HG02938 (cell line): Measurements from ENCODE around the gene SHPK.

ENCODE experiments used
- ATAC-seq: cut with Tn5 transposase; IDR thresholded peaks from one replicate; pipeline ENCODE4 v1.9.1; 2021; ENCODE audit warnings: mild to moderate bottlenecking, moderate library complexity; ENCODE audit not compliant: unreplicated experiment

The SHPK gene, protein sequence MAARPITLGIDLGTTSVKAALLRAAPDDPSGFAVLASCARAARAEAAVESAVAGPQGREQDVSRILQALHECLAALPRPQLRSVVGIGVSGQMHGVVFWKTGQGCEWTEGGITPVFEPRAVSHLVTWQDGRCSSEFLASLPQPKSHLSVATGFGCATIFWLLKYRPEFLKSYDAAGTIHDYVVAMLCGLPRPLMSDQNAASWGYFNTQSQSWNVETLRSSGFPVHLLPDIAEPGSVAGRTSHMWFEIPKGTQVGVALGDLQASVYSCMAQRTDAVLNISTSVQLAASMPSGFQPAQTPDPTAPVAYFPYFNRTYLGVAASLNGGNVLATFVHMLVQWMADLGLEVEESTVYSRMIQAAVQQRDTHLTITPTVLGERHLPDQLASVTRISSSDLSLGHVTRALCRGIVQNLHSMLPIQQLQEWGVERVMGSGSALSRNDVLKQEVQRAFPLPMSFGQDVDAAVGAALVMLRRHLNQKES

DNA sequence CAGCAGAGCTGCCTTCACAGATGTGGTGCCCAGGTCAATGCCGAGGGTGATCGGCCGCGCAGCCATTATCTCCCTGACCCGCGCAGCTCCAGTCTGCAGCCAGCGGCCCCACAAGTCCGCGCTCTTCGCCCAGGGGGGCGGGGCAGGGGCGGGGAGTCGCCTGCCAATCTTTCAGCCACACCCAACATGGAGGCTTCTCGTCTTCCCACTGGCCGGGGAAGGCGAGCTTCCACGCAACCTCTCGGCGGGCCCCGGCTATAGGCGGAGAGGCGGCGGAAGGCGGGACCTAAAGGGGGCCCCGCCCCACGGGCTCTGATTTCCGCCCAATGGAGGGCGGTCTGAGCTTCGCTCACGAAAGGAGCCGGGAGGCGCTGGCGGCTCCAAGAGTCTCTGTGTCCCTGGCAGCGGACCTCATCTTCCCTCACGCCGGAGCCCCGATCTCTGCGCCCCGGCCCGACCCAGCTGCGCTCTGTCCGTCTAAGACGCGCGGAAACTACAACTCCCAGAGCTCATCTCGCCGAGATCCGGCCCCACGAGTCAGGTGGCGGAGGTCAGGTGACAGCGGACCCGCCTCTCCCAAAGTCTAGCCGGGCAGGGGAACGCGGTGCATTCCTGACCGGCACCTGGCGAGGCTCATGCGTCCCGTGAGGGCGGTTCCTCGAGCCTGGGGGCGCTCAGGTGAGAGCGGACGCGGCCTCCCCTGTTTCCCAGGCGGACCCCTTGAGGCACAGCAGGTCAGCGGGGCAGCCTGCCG is at the start of gene SHPK, which contains the start of gene CTNS:
Gene SHPK, minus strand, starts transcription at position 97 of the 754 bp plus-strand sequence. Its CDS starts 31 bp downstream, at position 66.
Gene CTNS, plus strand, starts transcription at position 607 of the 754 bp plus-strand sequence. CDS start 3,447 bp downstream, outside the sequence.
- ATAC-seq, result peak; percentile 92

DNA sequence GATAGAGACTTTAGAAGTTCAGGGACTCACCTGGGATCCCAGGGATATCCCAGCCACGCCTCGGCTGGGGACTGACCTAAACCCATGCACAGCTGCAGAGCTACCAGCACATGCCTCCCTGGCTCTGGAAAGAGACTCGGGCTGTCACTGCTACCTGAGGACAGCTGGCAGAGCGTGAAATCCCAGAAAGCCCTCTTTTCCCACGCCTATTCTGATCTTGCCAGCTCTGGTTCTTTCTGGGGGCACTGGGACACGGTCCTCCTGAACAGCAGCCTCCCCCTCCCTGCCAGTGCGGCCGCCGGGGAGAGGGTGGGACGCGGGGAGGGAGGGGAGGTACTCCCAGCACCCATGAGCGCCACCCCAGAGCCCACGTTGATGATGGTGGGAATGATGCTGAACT is 49.1 kb upstream of the SHPK start:
- no peak for ATAC-seq

DNA sequence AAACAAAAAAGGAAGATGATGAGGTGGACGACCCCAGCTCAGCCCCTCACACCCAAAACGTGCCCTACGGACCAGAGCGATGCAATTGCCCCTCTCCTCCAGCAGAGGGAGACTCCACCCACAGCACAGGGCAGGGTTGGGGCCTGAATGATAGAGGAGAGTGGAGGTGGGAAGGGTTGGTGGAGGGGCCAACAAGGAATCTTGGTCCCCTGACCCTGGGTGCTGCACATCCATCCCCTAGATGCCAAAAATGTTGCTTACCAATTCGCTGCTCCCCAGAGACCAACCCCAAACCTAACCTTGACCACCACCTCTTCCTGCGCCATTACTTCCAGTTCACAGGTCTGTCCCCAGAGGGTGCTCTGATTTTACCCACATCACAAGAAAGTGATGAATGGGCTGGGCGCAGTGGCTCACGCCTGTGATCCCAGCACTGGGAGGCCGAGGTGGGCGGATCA is 47.0 kb upstream of the SHPK start:
- peak; percentile 70 for ATAC-seq

DNA sequence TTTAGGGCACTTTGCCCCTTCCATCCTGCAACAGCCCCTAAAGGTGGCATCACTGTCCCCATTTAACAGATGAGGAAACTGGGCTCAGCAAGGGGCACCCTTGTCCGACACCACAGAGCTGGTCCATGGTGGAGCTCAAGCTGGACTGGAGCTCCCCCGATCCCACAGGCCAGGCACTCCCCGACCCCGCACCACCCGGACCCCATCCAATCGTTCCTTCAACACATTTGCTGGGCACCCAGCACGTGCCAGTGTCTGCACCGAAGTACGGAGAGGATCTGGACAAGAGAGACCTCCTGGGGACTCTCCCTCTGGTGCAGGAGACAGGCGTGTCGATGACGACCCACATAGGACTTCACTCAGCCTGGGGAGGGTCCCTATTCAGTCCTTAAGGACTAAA is 46.0 kb upstream of the SHPK start:
- no peak for ATAC-seq

DNA sequence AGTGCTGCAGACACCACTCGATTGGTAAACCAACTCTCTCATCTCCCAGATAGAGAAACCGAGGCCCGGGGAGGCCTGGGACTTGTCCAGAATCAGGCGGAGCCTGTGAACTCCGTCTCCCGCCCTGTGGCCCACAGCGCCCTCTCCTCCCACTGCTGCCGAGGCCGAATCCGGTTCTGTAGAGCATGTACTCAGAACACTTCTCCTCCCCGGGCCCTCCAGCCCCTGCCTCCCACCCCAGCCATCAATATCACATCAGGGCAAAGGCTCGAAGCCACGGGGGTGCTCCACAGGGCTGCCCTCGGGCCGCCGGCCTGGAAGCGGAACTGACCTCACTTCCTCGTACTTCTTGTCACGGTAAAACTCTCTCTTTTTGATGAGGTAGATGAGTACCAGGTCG is 45.5 kb upstream of the SHPK start:
- ATAC-seq, result no peak

DNA sequence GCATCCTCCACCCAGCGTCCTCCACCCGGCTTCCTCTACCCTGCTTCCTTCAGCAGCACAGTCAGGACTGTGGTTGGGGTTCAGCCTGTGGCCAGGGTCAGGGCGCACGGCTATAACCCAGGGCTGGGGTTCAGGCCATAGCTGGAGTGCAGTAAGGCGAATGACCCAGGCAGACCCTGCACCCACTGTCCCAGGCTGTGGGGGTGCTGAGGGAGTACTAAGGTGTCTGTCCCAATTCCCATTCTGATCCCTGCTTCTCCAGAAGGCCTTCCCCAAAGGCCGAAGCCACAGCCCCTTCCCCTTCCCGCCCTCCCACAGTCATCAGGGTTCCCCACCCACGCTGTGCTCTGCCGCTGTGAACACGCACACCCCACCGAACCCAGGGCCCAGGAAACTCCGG is 45.0 kb upstream of the SHPK start:
- no peak for ATAC-seq

DNA sequence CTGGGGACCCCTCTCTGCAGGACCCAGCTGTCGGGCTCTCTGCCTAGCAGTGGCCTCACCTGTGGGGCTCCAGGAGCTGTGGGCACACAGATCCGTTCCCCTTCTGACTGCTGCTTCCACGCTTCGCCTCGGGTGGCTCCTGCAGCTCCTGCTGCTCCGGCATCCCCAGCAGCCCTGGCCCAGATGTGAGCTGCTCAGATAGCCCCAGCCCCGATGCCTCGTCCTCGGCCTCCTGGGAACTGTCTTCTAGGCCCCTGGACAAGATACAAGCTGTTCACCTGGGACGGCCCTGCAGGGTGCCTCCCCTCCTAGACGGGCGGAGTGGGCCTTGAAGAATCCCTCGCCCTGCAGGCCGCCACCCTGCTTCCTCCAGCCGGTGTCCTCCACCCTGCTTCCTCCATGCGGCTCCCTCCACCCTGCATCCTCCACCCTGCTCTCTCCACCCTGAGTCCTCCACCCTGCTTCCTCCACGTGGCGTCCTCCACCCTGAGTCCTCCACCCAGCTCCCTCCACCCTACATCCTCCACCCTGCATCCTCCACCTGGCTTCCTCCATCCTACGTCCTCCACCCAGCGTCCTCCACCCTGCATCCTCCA is 43.6 kb upstream of the SHPK start:
- ATAC-seq, result no peak

DNA sequence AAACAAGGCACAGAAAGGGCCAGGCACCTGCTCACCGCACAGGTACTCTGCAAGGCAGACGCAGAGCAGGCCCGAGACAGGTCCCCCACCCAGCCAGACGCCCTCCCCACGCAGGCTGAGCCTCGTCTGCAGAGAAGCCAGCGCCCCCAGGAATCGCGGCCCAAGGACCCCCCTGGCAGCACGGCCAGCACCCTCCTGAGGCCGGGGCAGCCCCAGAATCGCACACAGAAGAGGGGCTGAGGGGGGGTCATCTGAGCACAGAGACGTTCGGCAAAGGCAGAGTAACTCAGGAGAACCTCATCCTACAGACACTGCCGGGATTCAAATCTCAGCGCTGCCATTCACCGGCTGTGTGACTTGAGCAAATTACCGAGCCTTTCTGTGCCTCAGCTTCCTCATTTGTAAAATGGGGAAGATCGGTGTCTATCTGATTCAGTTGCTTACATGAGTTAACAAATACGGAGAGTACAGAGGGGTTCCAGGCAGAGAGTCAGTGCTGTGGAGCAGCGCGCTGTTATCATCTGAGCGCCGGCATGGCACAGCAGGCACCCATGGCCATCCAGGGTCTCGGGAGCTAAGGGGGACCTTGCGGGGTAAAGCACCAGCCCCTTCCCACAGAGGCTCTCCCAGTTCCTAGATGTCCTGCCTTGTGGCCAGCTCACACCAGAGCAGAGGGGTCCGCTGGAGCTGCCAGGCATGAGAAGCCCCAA is 42.9 kb upstream of the SHPK start:
- ATAC-seq, result no peak

DNA sequence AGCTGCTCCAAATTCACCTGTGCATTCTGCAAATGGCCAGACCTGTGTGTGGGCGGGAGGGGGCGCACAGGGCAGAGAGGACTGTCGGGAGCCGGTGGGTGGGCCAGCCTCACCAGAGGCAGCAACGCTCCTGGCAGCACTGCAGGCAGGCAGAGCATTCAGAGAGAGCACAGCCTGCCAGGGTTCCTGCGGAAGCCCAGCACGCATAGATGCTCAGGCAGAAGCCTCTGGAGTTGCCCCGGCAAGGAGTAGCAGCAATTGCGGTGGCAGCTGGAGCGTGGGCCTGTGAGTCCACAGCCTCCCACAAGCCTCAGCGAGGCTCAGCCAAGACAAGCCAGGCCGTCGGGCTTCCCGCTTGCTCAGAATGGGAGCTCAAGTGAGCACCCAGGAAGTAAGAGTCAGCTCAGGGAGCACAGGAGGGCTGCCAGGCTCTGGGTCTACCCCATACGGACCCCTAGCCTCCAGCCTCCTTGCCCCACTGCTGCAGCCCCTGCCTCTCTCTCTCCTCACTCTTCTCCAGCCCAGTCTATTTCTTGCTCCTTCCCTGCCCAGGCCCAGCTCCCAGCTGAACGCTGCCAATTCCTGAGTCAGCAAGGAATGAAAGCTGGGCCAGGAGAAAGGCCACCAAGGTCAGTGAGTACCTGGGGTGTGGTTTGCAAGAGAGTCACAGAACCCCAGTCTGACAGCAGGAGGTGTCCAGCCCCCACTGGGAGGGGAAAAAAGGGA is 42.2 kb upstream of the SHPK start:
- ATAC-seq, result no peak

DNA sequence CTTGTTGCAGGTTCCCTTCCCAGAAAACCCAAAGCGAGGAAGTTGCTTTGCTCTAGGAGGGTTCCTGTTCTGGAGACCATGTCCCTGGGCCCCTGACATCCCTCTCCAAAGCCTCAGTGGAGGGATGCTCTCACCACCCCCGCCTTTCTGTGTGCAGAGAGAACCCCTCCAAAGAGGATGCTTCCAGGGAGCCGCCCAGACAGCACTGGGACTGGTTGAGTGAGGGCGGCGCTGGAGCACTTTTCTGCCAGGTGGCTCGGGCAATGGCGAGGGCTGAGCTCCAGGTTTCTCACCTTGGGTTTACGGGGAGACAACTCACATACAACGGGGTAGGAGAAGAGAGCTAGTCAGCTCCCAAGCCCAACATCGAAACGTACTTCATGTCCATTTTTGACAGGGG is 39.8 kb upstream of the SHPK start:
- no peak for ATAC-seq

DNA sequence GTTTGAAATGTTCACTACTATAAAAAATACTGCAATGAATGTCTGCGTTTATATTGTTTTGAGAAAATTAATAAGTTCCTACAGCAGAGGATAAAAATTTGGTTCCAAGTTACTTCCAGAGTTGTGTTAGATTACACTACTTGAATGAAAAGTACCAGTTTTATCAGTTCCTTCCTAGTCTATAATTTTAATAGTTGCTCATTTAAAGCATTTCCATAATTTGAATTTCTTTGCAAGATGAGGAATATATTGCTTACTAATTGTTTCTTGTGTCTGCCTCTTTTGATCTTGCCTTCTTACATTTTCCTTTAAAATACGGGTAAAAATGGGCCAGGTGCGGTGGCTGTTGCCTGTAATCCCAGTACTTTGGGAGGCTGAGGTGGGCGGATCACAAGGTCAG is 36.5 kb upstream of the SHPK start:
- no peak for ATAC-seq

DNA sequence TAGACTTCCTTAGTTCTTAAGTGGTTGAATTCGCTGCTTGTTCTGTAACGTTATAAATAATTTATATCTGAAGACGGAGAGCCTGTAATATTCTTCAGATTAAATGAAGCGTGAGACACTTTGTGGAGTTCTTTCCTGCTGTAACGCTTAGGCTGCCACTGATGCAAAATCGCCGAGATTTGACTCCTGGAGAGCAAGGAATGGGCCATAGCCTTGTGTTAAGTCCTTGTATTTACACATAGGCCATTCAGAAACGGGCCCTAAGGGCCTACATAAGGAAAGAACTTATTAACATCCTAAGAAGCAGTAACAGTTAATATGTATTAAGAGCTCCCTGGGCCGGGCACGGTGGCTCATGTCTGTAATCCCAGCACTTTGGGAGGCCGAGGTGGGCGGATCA is 33.5 kb upstream of the SHPK start:
- no peak for ATAC-seq

DNA sequence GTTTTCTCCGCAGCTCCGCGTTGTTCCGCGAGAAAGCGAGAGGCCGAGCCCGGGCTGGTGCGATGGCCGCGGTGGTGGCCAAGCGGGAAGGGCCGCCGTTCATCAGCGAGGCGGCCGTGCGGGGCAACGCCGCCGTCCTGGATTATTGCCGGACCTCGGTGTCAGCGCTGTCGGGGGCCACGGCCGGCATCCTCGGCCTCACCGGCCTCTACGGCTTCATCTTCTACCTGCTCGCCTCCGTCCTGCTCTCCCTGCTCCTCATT is 33.0 kb upstream of the SHPK start:
- no peak for ATAC-seq

DNA sequence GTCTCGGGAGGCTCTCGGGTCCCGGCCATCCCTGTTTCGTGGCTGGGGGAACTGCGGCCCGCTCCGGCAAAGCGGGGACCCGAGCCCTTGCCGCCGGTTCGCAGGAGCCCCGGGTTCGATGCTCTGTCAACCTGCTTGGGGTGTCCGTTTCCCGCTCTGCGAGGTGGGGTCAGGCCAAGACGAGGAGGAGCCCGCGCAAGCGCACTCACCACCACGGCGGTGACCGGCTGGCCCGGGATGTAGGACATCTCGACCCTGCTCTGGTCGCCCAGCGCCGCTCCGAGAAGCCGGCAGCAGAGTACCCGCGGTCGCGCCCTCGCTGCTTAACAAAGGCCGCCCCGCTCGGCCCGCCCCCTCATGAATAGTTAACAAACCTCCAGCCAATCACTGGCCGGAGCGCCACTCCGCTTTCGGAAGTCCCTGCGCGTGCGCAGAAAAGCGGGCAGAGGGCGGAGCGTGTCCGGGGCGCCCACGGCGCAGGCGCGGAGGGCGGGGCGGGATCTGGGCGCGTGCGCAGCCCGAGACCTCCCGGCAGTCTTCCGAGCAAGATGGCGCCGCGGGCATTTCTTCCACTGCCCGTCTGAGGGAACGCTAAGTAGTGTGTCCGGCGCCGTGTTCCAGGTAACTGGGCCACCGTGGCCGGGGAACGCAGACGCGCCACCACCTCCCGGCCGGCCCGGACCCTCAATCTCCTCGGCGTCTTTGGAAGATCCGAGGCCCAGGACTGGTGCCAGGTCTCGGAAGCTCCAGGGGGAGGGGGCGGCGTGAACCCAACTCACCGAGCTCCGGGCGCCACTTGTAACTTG is 32.4 kb upstream of the SHPK start, which contains the start of the genes EMC6 and TAX1BP3:
Gene EMC6, plus strand, starts transcription at position 534 of the 806 bp plus-strand sequence. CDS start 335 bp downstream, outside the sequence.
Gene TAX1BP3, minus strand, starts transcription at position 300 of the 806 bp plus-strand sequence. Its CDS starts 52 bp downstream, at position 248.
- peak; percentile 86 for ATAC-seq

DNA sequence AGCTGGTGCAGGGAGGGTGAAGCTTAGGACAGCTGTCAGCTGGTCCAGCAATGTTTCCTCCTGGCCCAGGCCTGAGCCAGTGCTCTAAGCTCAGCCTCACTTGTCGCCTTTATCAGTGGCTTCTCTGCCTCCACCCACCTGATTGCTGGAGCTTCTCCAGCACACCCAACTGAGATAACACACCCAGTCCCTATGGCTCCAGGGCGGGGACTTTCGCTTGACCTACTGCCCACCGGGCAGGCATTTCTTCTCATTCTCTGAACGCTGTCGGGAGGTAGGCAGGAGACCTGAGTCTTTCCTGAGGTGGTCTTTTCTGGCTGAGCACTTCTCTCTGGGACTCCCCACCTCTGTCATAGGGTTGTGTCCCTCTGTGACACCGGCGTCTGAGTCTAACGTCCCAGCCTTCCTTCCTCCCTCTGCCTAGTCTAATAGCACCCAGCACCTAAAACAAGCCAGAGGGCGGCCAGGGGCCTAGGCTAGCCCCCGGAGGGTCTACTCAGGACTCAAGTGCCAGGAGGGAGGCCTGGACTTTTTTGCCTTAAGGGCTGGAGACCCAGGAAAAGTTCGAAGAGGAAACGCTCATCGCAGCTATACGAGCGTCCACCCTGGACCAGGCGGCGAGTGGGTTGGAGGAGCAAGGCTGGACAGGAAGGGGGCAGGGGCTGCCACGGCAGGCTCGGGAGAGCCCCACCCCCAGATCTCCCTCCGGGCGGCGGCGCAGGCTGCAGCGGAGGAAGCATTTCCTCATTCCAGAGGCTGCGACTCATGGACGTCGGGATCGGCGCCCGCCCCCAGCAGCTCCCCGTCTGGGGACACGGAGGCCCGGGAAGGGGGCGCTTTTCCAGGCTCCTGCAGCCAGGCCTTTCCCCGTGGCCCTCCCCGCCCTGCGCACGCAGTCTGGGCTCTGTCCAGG is 31.6 kb upstream of the SHPK start:
- peak; percentile 7 for ATAC-seq

DNA sequence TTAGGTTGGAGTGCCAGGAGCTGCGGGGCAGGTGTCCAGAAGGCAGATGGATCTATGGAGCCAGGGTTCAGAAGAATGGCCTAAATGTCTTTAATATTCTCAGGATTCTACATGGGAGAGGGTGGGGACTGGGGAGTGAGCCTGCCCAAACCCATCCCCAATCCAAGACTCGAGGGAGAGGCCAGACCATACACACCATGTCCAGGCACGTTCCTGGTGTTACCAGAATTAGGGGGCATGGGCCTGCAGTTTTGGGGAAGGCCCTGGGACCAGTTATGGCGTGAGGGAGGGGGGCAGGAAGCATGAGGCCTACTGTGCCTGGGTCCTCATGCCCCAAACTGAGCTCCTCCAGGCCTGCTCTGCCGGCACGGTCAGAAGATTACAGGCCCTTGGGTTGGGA is 30.5 kb upstream of the SHPK start:
- ATAC-seq, result no peak

DNA sequence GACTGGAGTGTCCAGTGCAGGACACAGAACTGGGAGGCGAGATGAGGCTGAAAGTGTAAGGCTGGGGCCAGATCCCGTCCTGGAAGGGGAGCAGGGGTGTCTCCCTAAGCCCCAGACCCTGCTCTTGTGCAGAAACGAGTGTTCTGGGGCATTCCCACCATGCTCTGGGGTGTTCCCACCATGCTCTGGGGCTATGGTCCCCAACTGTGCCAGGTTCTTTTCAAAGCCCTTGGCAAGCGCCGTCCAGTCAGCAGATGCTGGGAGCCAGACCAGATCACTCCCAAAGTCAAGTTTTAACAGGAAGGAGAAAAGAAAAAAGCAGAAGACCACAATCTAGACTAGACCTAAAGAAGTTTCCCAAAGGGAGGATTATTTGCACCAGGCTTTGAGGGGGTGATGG is 29.8 kb upstream of the SHPK start:
- ATAC-seq, result no peak
